Epidermal melanocyte (primary cell): Measurements from ENCODE around the gene L3MBTL1.

Experiments used
- DNase-seq: peaks from one replicate; pipeline ENCODE4 v3.0.0; 2011; ENCODE audit warnings: low spot score; ENCODE audit not compliant: insufficient read length

L3MBTL1 gene

GRCh38 chr20:43506238-43506637 is 1.3 kb upstream of the L3MBTL1 start:
- no peak for DNase-seq

DNA sequence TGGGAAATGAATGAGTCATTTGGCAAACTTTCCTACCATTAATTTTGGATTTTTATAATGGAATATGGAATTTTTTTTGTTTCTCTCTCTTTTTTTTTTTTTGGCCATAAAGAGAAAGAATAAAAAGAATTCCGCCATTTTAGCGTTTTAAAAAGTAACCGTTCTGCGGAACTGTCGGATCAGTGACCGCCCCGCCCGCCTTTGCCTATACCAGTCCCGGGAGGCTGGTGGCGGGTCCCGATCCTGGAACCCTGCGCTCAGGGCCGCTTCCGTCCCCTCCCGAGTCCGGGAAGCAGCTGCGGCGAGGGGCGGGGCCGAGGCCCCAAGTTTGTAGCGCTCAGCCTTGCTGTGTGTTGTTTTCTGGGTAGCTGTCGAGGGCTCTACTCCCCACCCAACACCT is 609 bp downstream of the L3MBTL1 start:
- peak; percentile 14 for DNase-seq

DNA sequence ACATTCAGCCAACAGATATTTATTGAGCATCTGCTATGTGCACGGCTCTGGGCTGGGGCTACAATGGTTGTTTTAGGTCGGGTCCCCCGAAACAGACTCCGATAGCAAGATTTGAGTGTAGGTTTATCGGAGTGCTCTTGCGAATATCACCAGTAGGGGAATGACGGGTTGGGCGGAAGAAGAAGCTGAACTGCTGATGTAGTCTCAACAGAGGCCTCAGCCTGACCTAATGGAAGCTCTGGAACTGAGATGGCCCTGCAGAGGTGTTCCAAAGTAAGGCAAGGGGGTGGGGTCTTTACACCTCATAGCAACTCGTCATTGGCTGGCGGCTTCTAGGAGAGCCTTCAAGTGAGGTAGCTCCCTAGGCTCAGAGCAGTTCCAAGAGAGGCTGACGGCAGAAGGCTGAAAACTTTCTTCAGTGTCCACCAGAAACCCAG is 1.1 kb downstream of the L3MBTL1 start:
- peak; percentile 14 for DNase-seq

DNA sequence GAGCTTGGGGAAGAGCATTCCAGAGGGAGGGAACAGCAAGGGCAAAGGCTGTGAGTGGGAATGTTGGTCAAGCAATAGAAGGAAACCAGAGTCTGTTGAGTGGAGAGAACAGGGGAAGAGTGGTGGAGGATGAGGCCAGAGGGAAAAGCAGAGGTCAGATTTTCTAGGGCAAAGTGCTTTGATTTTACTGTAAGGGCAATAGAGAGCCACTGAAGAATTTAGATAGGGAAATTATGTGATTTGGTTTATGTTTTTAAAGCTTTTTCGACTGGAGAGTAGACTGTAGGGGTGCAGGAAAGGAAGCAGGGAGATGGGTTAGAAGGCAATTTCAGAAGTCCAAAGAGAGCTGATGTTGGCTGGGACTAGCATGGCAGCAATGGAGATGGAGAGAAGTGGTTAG is 4.4 kb downstream of the L3MBTL1 start:
- DNase-seq, result no peak

DNA sequence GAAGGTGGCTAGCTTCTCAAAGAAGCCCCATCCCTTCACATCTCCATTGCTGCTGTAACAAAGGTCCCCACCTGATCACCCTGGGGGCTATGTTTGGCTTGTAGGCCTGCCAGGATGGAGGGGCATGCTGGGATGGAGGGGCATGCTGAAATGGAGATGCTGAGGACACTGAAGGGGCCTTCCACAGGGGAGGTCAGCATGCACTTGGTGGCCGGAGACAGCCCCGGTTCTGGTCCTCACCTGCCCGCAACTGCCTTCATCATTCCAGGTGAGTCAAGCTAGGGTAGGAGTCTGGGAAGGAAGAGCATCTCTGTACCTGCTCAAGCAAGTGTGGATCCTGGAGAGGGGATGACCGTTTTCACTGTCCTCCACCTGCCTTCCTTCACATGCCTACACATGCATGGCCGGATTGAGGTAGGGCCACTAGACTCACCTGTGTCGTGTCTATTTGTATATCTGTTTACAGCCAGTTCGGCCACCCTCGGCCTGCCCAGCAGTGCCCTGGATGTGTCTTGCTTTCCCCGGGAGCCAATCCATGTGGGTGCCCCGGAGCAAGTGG is 6.0 kb downstream of the L3MBTL1 start:
- no peak for DNase-seq

DNA sequence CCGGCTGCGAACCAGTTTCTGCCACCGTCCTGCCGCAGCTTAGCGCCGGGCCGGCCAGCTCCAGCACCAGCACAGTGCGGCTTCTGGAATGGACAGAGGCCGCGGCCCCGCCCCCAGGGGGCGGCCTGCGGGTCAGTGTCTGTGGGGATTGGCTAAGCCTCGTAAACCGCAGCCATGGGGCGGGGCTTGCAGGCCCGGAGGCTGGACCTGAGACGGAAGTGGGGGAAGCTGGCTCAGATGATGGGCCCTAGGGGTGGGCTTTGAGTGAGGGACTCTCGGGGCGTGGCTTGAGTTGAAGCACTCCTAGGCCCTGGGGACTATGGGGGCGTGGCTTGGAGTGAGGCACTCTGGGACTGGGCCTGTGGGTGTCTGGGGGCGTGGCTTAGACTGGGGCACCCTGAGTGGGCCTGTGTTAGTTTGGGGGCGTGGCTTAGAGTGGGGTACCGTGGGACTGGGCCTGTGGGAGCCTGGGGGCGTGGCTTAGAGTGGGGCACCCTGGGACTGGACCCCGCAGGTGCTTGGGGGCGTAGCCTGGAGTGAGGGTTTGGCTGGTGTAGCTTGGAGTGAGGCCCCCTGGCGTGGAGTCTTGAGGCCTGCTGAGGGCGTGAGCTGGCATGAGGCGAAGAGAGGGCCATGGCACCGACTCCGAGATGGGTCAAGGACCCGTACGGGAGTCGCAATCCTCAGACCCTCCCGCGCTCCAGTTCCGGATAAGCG is 6.6 kb downstream of the L3MBTL1 start:
- peak; percentile 89 for DNase-seq

GRCh38 chr20:43514648-43514999 is 7.1 kb downstream of the L3MBTL1 start:
- DNase-seq, result no peak

- peak; percentile 23 for DNase-seq
These were observed 8.1 kb downstream of the L3MBTL1 start for GRCh38 chr20:43515628-43516027.

- DNase-seq, result peak; percentile 15
These were observed 8.8 kb downstream of the L3MBTL1 start for GRCh38 chr20:43516251-43516824.

- no peak for DNase-seq
These were observed 12.7 kb downstream of the L3MBTL1 start for GRCh38 chr20:43520074-43520630.

GRCh38 chr20:43525021-43525420 is 17.5 kb downstream of the L3MBTL1 start:
- no peak for DNase-seq

- no peak for DNase-seq
These were observed 20.9 kb downstream of the L3MBTL1 start for GRCh38 chr20:43528258-43528875.

DNA sequence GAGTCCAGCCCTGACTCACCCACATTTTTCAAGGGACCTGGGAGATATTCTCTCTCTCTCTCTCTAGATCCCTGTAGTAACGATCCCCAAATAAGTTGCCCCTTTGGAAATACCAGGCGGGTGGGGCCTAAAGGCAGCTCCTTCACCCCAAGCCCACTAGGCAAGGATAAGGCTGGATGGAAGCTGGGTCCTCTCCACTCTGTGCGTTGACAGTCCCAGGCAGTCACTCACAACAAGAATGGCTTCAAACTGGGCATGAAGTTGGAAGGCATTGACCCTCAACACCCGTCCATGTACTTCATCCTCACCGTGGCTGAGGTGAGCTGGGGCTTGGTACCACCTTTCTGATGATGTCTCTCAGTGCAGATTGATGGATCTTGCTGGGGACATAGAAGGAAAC is 21.6 kb downstream of the L3MBTL1 start:
- DNase-seq, result no peak

DNA sequence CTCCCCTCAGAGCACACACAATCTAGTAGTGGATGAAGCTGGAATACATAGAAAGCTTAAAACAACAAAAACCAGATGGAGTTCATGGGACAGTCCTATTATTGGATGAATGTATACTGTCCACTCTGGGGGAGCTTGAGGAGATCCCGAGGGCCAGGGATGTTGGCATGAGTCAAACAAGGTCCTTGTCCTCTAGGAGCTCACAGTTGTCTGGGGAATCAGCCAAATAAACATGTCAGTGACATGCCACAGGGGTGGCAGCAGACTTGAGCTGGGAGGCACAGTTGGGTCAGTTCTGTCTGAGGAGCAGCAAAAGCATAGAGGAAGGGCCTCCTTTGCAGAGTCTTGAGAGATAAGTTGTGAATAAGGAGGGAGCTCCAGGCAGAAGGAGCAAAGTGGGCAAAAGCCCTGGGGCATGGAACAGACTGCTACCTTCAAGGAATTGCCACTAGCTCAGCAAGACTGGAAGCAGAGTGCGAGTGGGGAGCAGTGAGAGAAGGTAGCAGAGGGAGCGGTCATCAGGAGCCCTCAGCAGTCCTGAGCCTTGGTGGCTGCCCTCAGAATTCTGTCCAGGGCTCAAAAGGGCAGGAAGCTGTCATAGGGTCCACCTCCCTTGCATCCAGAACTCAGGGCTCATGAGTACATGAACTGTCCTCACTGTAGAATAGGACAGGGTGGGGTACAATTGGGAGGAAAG is 22.1 kb downstream of the L3MBTL1 start:
- no peak for DNase-seq

DNA sequence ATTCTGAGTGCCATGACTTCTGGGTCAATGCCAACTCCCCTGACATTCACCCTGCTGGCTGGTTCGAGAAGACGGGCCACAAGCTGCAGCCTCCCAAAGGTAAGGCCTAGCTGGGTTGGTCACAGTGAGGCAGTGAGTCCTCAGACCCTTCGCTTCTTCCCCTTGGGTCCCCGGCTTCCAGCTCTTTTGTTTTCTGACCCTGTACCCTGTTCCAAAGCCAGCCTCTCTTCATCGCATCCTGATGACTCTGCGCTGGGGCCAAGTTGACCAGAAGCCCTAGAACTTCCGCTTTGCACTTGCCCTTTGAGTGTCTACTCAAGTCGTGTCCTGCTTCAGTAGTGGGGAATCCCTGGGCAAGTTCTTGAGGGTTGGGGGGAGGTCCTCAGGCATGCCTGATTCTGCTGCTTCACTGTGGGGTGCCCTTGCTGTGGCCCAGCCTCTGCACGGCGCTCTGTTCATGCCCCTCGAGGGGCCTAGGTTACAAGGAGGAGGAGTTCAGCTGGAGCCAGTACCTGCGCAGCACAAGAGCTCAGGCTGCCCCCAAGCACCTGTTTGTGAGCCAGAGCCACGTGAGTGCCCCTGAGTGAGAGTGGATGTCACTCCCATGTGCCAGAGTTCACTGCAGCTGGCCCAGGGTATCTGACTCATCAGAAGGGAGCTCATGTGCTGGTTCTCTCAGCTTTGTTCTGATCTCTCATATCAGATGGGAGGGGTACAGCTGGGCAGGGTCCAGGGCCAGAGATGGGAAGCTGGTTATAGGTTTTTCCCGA is 23.0 kb downstream of the L3MBTL1 start:
- no peak for DNase-seq

DNA sequence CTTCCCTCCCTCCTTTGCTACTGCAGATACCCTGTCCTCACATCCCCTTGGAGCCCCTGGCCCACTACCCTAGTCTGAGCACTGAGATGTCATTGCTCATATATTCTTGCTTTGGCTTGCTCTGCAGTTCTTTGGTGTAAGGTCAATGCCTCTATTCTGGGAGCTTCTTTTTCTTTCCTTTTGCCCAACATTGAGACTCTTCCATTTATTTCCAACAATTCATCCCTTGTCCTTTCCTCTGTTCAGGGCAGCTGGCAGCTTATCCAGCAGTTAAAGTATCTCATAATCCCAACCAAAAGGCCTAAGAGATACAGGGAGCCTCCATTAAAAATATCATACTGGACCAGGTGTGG is 23.6 kb downstream of the L3MBTL1 start:
- no peak for DNase-seq

GRCh38 chr20:43532416-43533055 is 25.0 kb downstream of the L3MBTL1 start:
- no peak for DNase-seq

- DNase-seq, result no peak
These were observed 25.6 kb downstream of the L3MBTL1 start for GRCh38 chr20:43533060-43533459.

DNA sequence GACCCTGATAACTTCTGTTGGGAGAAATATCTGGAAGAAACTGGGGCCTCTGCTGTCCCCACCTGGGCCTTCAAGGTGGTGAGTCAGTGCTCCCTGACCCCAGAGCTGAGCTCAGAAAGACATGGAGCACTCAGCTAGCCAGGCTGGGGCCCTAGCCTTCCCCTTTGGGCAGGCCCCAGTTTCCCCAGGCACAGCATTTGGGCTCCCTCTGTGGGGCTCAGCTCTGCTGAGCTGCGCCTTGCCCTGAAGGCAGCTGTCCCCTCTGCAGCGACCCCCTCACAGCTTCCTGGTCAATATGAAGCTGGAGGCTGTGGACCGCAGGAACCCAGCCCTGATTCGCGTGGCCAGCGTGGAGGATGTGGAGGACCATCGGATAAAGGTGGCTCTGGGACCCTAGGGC is 26.5 kb downstream of the L3MBTL1 start:
- no peak for DNase-seq

- DNase-seq, result no peak
These were observed 27.4 kb downstream of the L3MBTL1 start for GRCh38 chr20:43534791-43535350.
